ENCODE data around the gene NFATC1.
"Not testable (repeated sequence)": the region's sequence is repeated elsewhere in the genome, so short reads cannot be mapped to it uniquely, and the experiment has no call there.

Gene NFATC1

GRCh38 chr18:79479116-79479760 is 83.5 kb downstream of the NFATC1 start:
- no peak for DNase-seq

GRCh38 chr18:79479761-79480161 is 84.0 kb downstream of the NFATC1 start:
- DNase-seq = no peak

GRCh38 chr18:79480171-79481045 is 84.7 kb downstream of the NFATC1 start:
- DNase-seq = no peak

- no peak for DNase-seq
Observed at GRCh38 chr18:79481046-79481790, 85.5 kb downstream of the NFATC1 start.

GRCh38 chr18:79483393-79483792 is 87.7 kb downstream of the NFATC1 start:
- DNase-seq = not testable (repeated sequence)

- DNase-seq = no peak
Observed at GRCh38 chr18:79483971-79484491, 88.3 kb downstream of the NFATC1 start.

GRCh38 chr18:79484661-79485621 is 89.2 kb downstream of the NFATC1 start:
- no peak for DNase-seq

GRCh38 chr18:79485788-79486355 is 90.1 kb downstream of the NFATC1 start:
- no peak for DNase-seq

GRCh38 chr18:79486356-79487182 is 90.8 kb downstream of the NFATC1 start:
- no peak for DNase-seq

GRCh38 chr18:79487183-79487800 is 91.6 kb downstream of the NFATC1 start:
- no peak for DNase-seq

GRCh38 chr18:79487801-79488201 is 92.1 kb downstream of the NFATC1 start:
- DNase-seq = no peak

GRCh38 chr18:79488311-79489050 is 92.8 kb downstream of the NFATC1 start:
- no peak for DNase-seq

GRCh38 chr18:79489051-79489898 is 93.5 kb downstream of the NFATC1 start:
- no peak for DNase-seq

- DNase-seq = no peak
Observed at GRCh38 chr18:79489899-79490625, 94.3 kb downstream of the NFATC1 start.

GRCh38 chr18:79490626-79491041 is 94.9 kb downstream of the NFATC1 start:
- no peak for DNase-seq

- DNase-seq = no peak
Observed at GRCh38 chr18:79491081-79491551, 95.4 kb downstream of the NFATC1 start.

GRCh38 chr18:79493211-79493800 is 97.6 kb downstream of the NFATC1 start:
- DNase-seq = no peak

Measured in inflammatory macrophage treated with lipopolysaccharide for 1 hour (primary cell).